ENCODE data around the gene NATD1. TPM values are rescaled to one million over a fixed set of nuclear protein-coding genes. Genes with fewer than 3 reads are reported as not detected.

Gene NATD1
- total and polyA plus RNA-seq, 2 of the 8 experiments (the other 6 are each of a cell fraction or from before 2014, with no cell fraction given): 5.4 to 8.4 TPM

DNA sequence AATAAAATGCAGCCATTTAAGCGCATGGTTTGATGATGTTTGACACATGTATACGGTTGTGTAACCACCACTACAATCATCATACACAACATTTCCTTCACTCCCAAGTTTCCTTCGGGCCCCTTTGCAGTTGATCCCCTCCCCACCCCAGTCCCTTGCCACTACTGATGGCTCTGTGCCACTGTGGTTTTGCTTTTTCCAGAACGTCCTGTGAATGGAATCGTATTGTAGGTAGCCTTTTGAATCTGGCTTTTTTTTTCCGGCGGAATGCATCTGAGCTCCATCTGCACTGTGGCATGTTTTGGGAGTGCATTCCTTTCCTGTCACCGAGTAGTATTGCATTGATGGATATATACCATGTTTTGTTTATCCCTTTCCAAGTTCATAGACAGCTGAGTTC is 16.2 kb upstream of the NATD1 start:
- Histone ChIP-seq H4K20me1 (replicated peaks in 1 of 2; ENCODE audit: control insufficient read depth in 1 of 2, insufficient read depth in 2 of 2, low read length in 2 of 2) (no peaks in the 10 kb centered on the region), H3K79me1 (ENCODE audit: low read depth, low read length) (no peaks in the 10 kb centered on the region; the same call in 1 of the 2 replicates), H2AK5ac (ENCODE audit: low read depth, low read length) (no peak overlapping the region), H2BK15ac (ENCODE audit: low read length) (no peak overlapping the region), H3K4ac (replicated peaks; ENCODE audit: insufficient read length, low read depth, low read length) (no peak overlapping the region), H3K4me2 (ENCODE audit: insufficient read depth in 1 of 2, low read depth in 2 of 2, low read length in 2 of 2) (no peak overlapping the region), H2AFZ (ENCODE audit: low read length) (no peak overlapping the region), H4K8ac (ENCODE audit: extremely low read depth, insufficient read depth, low read length) (no peak overlapping the region), H3K23ac (ENCODE audit: insufficient read length) (no peak overlapping the region), H3K18ac (ENCODE audit: extremely low read depth, low read length) (no peak overlapping the region), H3K23me2 (ENCODE audit: low read depth, low read length) (no peaks in the 10 kb centered on the region), H3K56ac (replicated peaks; ENCODE audit: insufficient read length, low read depth, low read length) (no peak overlapping the region), H3K14ac (ENCODE audit: insufficient read length) (no peak overlapping the region), H3K9me3 (ENCODE audit: insufficient read depth in 2 of 2, low read depth in 1 of 2, low read length in 1 of 2) (no peaks in the 10 kb centered on the region), H3K79me2 (ENCODE audit: control insufficient read depth in 1 of 2, insufficient read depth in 2 of 2, low read length in 2 of 2) (no peaks in the 10 kb centered on the region), H3K9ac (replicated peaks in 1 of 4; ENCODE audit: extremely low read depth in 1 of 4, low read depth in 3 of 4, low read length in 3 of 4) (no peak overlapping the region), H2BK120ac (replicated peaks; ENCODE audit: low read depth, low read length) (no peak overlapping the region), H2BK12ac (ENCODE audit: low read depth, low read length) (no peak overlapping the region), H3K36me3 (ENCODE audit: control insufficient read depth in 2 of 4, insufficient read depth in 4 of 4, low read length in 3 of 4) (no peaks in the 10 kb centered on the region), H2BK20ac (ENCODE audit: low read length) (no peak overlapping the region), H4K91ac (replicated peaks; ENCODE audit: insufficient read length, low read length) (no peak overlapping the region), H3K27ac (ENCODE audit: low read depth, low read length) (no peak overlapping the region), H3K27me3 (replicated peaks in 1 of 4; ENCODE audit: control insufficient read depth in 3 of 4, extremely low read depth in 1 of 4, insufficient read depth in 3 of 4, low read length in 3 of 4) (peaks cover 0 to 1% (median under 1%) of the 10 kb centered on the region in 4 experiments; a peak in 1 of 7 replicates), H3K4me1 (replicated peaks in 1 of 4; ENCODE audit: control insufficient read depth in 3 of 4, insufficient read depth in 4 of 4, low read length in 3 of 4) (no peaks in the 10 kb centered on the region), H3K4me3 (ENCODE audit: extremely low read depth in 1 of 4, insufficient read depth in 2 of 4, low read depth in 3 of 4, low read length in 4 of 4) (no peak overlapping the region), H2BK5ac (ENCODE audit: low read depth, low read length) (no peak overlapping the region), H4K5ac (ENCODE audit: insufficient read length, low read depth, low read length) (no peak overlapping the region)
- 90% methylated on average over 8 of the region's 8 CpGs; no CpG with 5 or more reads in 1 of the 2 experiments for WGBS, 2 experiments (ENCODE audit: extremely low coverage in 1 of 2, insufficient coverage in 1 of 2, insufficient read length in 1 of 2, insufficient replicate concordance in 2 of 2, low coverage in 1 of 2, low lambda C conversion rate in 2 of 2, missing lambda C conversion rate in 1 of 2)
- DNase-seq (ENCODE audit: low read depth in 1 of 2, low spot score in 2 of 2) (no peak), FAIRE-seq (no peak)
- no peak for TF ChIP-seq MAFK (IDR thresholded peaks at IDR 0.05; ENCODE audit: low read depth, low read length)
- no peak for TF ChIP-seq SP4 (IDR thresholded peaks at IDR 0.05; ENCODE audit: low read length)
- no peak for TF ChIP-seq POU5F1 (IDR thresholded peaks at IDR 0.05; ENCODE audit: low read depth, low read length)
- TF ChIP-seq BACH1 (IDR thresholded peaks at IDR 0.05; ENCODE audit: low read length): no peak
- ChIA-PET CTCF (ENCODE audit: partially characterized antibody) (interaction anchor here (0.9 to 1.3 kb wide), 2 partner anchors 11 to 100 kb away, joined by 3 to 4 read pairs; no protein-coding TSS in a partner anchor), POLR2A (ENCODE audit: partially characterized antibody) (interaction anchor here (1.0 kb wide), 1 partner anchor 74 kb away, joined by 3 read pairs; no protein-coding TSS in a partner anchor)
